Adrenal gland (tissue), 12 donors: ENCODE results near the gene PCDH9. TPM values are rescaled to one million over a fixed set of nuclear protein-coding genes. Genes with fewer than 3 reads are reported as not detected.

Source experiments
- DNase-seq, 7 donors: peaks; one replicate each; pipeline ENCODE4 v3.0.0-alpha.2; 2019 to 2020
- H3K27ac ChIP-seq, 5 donors: fragments of 200-600 bp; sonication (generic) in 4 of 5; 1 replicate in 3 of 5; 2 replicates in 2 of 5; pipeline versions ENCODE4 v1.5.1 to v1.8.0; 2016 to 2020; ENCODE audit warnings: mild to moderate bottlenecking in 1 of 5
- H3K27me3 ChIP-seq: fragments of 200-600 bp; 2 replicates; pipeline ENCODE4 v1.8.0; 2021
- H3K36me3 ChIP-seq, 2 donors: fragments of 200-600 bp; replicated peaks in 1 of 2; 1 replicate in 1 of 2; 2 replicates in 1 of 2; pipeline versions ENCODE4 v1.5.1 to v1.8.0; 2018 to 2022
- H3K4me1 ChIP-seq, 2 donors: fragments of 200-600 bp; replicated peaks in 1 of 2; 1 replicate in 1 of 2; 2 replicates in 1 of 2; pipeline versions ENCODE4 v1.5.1 to v1.8.0; 2018 to 2021
- H3K4me3 ChIP-seq, 4 donors: fragments of 200-600 bp; sonication (generic) in 3 of 4; one replicate each; pipeline ENCODE4 v1.5.1; 2016 to 2018
- H3K9me3 ChIP-seq, 3 donors: fragments of 200-600 bp; sonication (generic) in 1 of 3; replicated peaks in 1 of 3; 1 replicate in 2 of 3; 2 replicates in 1 of 3; pipeline versions ENCODE4 v1.5.1 to v1.8.0; 2016 to 2021
- CTCF ChIP-seq, 6 experiments: fragments of 450-650 bp in 4 of 6; fragments of 200-600 bp in 2 of 6; sonication (generic) in 1 of 6; IDR thresholded peaks; 1 replicate in 5 of 6; 2 replicates in 1 of 6; pipeline versions ENCODE4 v1.5.1 to v1.8.0; 2016 to 2021; ENCODE audit warnings: antibody characterized with exemption in 6 of 6, mild to moderate bottlenecking in 2 of 6, moderate library complexity in 1 of 6
- POLR2A ChIP-seq, 2 donors: fragments of 450-650 bp; IDR thresholded peaks; one replicate each; pipeline ENCODE4 v1.6.1; 2017; ENCODE audit warnings: antibody characterized with exemption in 2 of 2, mild to moderate bottlenecking in 2 of 2, moderate library complexity in 1 of 2
- WGBS, 4 donors: extraction: QIAGEN DNeasy Blood & Tissue Kit in 2 of 4; methylation state at CpG; one replicate each; pipeline versions ENCODE4 v1.1.5 to v1.1.7; 2013 to 2017; 5-methylcytosine and 5-hydroxymethylcytosine counted together
- intact Hi-C, 2 donors: fragments of 100-400 bp; cut with DNase I; formaldehyde crosslinking; loops; one replicate each; pipeline versions ENCODE4 v1.14.1 to v1.15.0; 2022 to 2023
- polyA plus RNA-seq, 3 donors: library from polyadenylated mRNA; stranded (reverse); fragments of 200-250 nt in 2 of 3; fragments of 350-450 nt in 1 of 3; fragmentation: Illumina TruSeq in 1 of 3; extraction: RNeasy Lipid Tissue Mini Kit (QIAGEN cat#74804) in 1 of 3; gene quantifications; one replicate each; pipeline ENCODE4 v1.2.3, GENCODE V29; 2013 to 2014
- total RNA-seq, 9 donors: library from RNA; depleted of rRNA in 4 of 9; stranded (reverse); fragments of >200 nt in 4 of 9; fragments of 120-200 nt in 1 of 9; fragmentation: NEBNext Ultra II Directional in 1 of 9; extraction: Animal tissue kit (Norgen Biotek cat#: 25700) in 1 of 9; gene quantifications; one replicate each; pipeline versions ENCODE4 v1.1.0 to v1.2.4, GENCODE V29; 2013 to 2023
- donor health status: healthy with polysubstance abuse.
- donor health status: Bipolar disorder and iron deficiency.
- donor health status: DM: yes; HTN: yes; CAD: no.
- donor health status: DM: no; HTN: no; CAD: no.
- donor health status: DM: no; HTN: no; CAD: no.
- donor health status: DM: yes; HTN: yes; CAD: no.

The PCDH9 gene
- total and polyA plus RNA-seq, 12 donors: 0.71 to 10.9 (median 3.6) TPM

GRCh38 chr13:66353664-66354063 lies 876.5 kb downstream of the PCDH9 start:
- no peak overlapping the region for H3K4me3 ChIP-seq
- H3K27ac ChIP-seq: no peak overlapping the region
- WGBS, 4 donors: 20 to 31% (median 28%) methylated on average over 2 of the region's 2 CpGs
- no peak for DNase-seq
- H3K27me3 ChIP-seq: no peaks in the 10 kb centered on the region
- intact Hi-C loops: no loop called here
- TF ChIP-seq POLR2A (IDR thresholded peaks at IDR 0.05) (no peak), CTCF (IDR thresholded peaks at IDR 0.05) (no peak)
- H3K4me1 ChIP-seq: no peaks in the 10 kb centered on the region
- H3K9me3 ChIP-seq: no peaks in the 10 kb centered on the region
- no peaks in the 10 kb centered on the region for H3K36me3 ChIP-seq

- DNase-seq: no peak
- intact Hi-C loops: no loop called here
- H3K27ac ChIP-seq: no peak overlapping the region
- no peaks in the 10 kb centered on the region for H3K36me3 ChIP-seq
- no peaks in the 10 kb centered on the region for H3K9me3 ChIP-seq
- peaks cover 0 to 8% of the 10 kb centered on the region in 2 donors for H3K4me1 ChIP-seq
- no peaks in the 10 kb centered on the region for H3K27me3 ChIP-seq
- TF ChIP-seq POLR2A (IDR thresholded peaks at IDR 0.05) (no peak), CTCF (IDR thresholded peaks at IDR 0.05) (no peak)
- WGBS, 4 donors: 63 to 80% (median 73%) methylated on average over 2 of the region's 2 CpGs
- no peak overlapping the region for H3K4me3 ChIP-seq
These were observed 880.2 kb downstream of the PCDH9 start for GRCh38 chr13:66349966-66350365.

GRCh38 chr13:66348745-66349690 lies 881.1 kb downstream of the PCDH9 start:
- WGBS, 4 donors: 63 to 71% (median 70%) methylated on average over 5 of the region's 5 CpGs
- DNase-seq: no peak
- Histone ChIP-seq H3K9me3 (no peaks in the 10 kb centered on the region), H3K4me3 (no peak overlapping the region), H3K27me3 (no peaks in the 10 kb centered on the region), H3K36me3 (no peaks in the 10 kb centered on the region), H3K27ac (no peak overlapping the region), H3K4me1 (peaks cover 0 to 13% of the 10 kb centered on the region in 2 donors)
- intact Hi-C loops: no loop called here
- TF ChIP-seq CTCF (IDR thresholded peaks at IDR 0.05): no peak
- no peak for TF ChIP-seq POLR2A (IDR thresholded peaks at IDR 0.05)

DNA sequence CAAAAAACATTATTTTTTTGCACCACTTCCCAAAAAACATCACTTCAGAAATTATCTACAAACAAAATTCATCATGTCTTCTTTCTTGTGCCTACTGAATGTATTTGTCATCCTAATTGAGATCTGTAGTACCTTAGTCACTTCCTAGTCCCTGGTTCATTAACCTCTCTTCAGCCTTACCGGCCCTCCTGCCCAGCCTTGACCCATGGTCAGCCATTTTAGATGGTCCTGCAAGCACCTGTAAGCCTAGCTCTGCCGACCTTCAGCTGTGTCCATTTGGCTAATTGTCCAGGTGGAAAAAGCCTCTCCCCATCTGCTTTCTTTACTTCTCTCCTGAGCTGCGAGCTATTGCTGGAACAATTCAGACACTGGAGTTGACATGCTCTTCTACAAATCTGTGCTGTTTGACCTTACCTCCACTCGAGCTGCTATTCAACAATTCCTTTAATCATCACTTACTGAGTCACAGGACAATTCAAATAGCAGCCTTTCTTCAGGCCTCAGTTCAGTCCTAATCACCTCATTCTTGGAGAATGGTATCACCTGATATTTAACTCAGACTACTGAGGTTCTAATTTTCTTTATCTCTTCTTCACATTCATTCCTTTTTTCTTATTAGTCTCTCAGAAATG lies 882.5 kb downstream of the PCDH9 start:
- Histone ChIP-seq H3K4me3 (no peak overlapping the region), H3K9me3 (no peaks in the 10 kb centered on the region), H3K27me3 (no peaks in the 10 kb centered on the region), H3K4me1 (peaks cover 0 to 13% of the 10 kb centered on the region in 2 donors), H3K27ac (no peak overlapping the region), H3K36me3 (no peaks in the 10 kb centered on the region)
- 74 to 78% (median 77%) methylated on average over 4 of the region's 4 CpGs for WGBS, 4 donors
- intact Hi-C loops: no loop called here
- no peak for DNase-seq
- TF ChIP-seq POLR2A (IDR thresholded peaks at IDR 0.05) (no peak), CTCF (IDR thresholded peaks at IDR 0.05) (no peak)
